Fibroblast of the aortic adventitia (primary cell): ENCODE data around the gene GRIN2D. TPM values are rescaled to one million over a fixed set of nuclear protein-coding genes. Genes with fewer than 3 reads are reported as not detected.

Source experiments
- DNase-seq: peaks from one replicate; pipeline ENCODE4 v3.0.0-alpha.2; 2010; ENCODE audit warnings: low read depth
- H3K4me3 ChIP-seq: 2 replicates; pipeline ENCODE4 v1.5.1; 2011; ENCODE audit warnings: low read depth, mild to moderate bottlenecking, control low read depth, low read length, moderate library complexity
- total RNA-seq: library from RNA; depleted of rRNA; stranded (reverse); fragments of >200 nt; gene quantifications from 2 replicates; pipeline ENCODE4 v1.2.3, GENCODE V29; 2012; ENCODE audit warnings: low replicate concordance
- TF ChIP-seq, protein P1 (sequence below): IDR thresholded peaks from 2 replicates; pipeline ENCODE4 v1.5.1; 2011; ENCODE audit warnings: mild to moderate bottlenecking, low read length, control low read depth, inconsistent platforms; ENCODE audit not compliant: insufficient read depth

Gene GRIN2D
- total RNA-seq, 1 donor, result 2.2 TPM

DNA sequence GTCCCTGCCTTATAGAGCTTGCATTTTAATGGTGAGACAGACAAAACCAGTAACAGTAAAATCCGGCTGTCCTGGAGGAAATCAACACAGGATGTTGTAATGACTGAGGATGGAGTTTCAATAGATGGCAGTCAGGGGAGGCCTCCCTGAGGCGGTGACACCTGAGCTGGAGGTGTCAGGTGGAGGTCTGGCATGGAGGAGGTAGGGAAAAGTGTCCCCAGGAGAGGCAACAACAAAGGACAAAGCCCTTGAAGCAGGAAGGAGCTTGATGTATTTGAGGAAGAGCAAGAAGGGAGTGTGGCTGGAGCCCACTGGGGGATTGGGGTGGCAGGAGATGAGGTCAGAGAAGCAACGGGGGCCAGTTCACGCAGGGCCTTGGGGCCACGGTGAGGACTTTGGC is 7.8 kb downstream of the GRIN2D start:
- DNase-seq, result no peak

DNA sequence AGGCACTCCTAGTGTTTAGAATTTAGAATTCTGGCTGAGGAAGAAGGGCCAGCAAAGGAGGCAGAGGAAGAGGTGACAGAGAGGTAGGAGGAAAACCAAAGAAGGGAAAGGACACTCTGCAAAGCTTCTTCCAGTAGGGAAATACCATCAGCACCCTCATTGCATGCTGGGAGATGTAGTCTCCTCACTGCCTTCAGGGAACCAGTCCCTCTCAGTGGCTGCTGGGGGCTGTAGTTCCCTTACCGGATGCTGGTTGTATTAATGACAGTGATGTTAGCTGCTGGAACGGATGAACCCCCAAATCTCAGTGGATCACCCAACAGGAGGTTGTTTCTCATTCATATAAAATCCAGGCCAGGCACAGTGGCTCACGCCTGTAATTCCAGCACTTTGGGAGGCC is 10.1 kb downstream of the GRIN2D start:
- TF ChIP-seq, protein P1, sequence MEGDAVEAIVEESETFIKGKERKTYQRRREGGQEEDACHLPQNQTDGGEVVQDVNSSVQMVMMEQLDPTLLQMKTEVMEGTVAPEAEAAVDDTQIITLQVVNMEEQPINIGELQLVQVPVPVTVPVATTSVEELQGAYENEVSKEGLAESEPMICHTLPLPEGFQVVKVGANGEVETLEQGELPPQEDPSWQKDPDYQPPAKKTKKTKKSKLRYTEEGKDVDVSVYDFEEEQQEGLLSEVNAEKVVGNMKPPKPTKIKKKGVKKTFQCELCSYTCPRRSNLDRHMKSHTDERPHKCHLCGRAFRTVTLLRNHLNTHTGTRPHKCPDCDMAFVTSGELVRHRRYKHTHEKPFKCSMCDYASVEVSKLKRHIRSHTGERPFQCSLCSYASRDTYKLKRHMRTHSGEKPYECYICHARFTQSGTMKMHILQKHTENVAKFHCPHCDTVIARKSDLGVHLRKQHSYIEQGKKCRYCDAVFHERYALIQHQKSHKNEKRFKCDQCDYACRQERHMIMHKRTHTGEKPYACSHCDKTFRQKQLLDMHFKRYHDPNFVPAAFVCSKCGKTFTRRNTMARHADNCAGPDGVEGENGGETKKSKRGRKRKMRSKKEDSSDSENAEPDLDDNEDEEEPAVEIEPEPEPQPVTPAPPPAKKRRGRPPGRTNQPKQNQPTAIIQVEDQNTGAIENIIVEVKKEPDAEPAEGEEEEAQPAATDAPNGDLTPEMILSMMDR, result no peak
- no peak overlapping the region for H3K4me3 ChIP-seq
- peak; percentile 51 for DNase-seq

More for the DNA sequence above, 7.8 kb downstream of the GRIN2D start:
- TF ChIP-seq, protein P1, result no peak
- H3K4me3 ChIP-seq, result no peak overlapping the region

DNA sequence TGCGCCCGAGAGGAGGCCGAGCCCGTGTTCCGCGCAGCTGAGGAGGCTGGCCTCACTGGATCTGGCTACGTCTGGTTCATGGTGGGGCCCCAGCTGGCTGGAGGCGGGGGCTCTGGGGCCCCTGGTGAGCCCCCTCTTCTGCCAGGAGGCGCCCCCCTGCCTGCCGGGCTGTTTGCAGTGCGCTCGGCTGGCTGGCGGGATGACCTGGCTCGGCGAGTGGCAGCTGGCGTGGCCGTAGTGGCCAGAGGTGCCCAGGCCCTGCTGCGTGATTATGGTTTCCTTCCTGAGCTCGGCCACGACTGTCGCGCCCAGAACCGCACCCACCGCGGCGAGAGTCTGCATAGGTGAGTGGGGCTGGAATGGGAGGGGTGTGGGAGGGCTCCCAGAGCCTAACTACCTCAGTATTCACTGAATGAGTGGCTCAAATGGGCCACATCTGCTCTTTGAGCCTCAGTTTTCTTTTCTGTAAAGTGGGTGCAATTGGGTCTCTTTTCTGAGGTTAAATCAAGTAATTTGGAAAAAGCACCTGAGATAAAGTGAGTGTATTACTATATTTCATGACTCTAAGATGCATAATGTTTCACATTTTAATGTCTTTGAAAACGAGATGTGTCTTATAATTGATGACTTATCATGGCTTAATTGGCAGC is 11.7 kb downstream of the GRIN2D start:
- no peak overlapping the region for H3K4me3 ChIP-seq
- no peak for DNase-seq
- TF ChIP-seq, protein P1, result no peak

DNA sequence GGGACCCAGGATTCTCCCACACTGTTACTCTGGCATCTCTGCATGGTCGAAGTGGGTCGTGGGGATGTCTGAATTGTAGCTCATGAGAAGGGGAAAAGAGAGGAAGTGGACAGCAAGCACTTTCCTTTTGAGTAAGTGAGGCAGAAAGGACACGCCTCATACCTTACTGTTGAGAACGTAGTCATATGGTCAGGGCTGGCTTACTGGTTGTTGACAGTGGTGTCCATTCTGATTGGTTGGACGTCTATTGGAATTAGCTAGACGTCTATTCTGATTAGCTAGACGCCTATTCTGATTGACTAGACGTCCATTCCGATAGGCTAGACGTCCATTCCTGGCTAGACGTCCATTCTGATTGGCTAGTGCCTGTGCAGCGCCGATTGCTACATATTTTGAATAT is 12.4 kb downstream of the GRIN2D start:
- TF ChIP-seq, protein P1, result no peak
- no peak for DNase-seq
- H3K4me3 ChIP-seq, result no peak overlapping the region

DNA sequence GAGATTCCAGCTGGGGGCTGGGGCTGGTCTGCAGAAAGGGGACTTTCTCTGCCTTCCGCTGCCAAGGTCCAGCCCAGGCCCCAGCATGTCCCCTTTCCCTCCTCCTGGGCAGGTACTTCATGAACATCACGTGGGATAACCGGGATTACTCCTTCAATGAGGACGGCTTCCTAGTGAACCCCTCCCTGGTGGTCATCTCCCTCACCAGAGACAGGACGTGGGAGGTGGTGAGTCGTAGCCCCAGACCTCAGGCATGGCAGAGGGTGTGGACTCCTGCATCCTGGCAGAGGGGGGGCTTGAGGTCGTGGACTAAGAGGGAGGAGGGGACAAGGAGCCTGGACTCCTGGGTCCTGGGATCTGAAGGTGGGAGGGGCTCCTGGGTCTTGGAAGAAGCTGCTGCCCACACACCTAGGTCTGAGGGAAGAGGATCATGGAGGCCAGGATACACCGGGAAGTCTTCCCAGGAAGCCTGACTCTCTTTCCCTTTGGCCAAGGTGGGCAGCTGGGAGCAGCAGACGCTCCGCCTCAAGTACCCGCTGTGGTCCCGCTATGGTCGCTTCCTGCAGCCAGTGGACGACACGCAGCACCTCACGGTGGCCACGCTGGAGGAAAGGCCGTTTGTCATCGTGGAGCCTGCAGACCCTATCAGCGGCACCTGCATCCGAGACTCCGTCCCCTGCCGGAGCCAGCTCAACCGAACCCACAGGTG is 20.6 kb downstream of the GRIN2D start:
- DNase-seq, result peak; percentile 46
- TF ChIP-seq, protein P1, result no peak
- H3K4me3 ChIP-seq, result no peak overlapping the region

DNA sequence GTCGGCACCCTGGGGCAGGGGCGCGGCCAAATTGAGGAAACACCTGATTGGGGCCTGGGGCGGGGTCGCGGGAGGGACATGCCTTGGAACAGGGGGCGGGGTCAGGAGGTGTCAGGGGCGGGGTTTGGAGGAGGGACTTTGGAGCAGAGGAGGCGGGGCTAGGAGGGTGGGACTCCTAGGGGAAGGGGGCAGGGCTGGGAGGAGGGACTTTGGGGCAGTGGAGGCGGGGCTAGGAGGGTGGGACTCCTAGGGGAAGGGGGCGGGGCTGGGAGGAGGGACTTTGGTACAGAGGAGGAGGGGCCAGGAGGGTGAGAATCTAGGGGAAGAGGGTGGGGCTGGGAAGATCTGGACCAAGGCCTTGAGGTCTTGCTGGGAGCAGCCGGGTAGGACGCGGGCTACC is 21.9 kb downstream of the GRIN2D start:
- TF ChIP-seq, protein P1, result no peak
- DNase-seq, result peak; percentile 26
- no peak overlapping the region for H3K4me3 ChIP-seq
